Pulmonary artery endothelial cell (primary cell): ENCODE results near the gene CDC42. TPM values are rescaled to one million over a fixed set of nuclear protein-coding genes. Genes with fewer than 3 reads are reported as not detected.
A peak's percentile ranks its signal among the peaks of the same experiment; 100 is the strongest.

ENCODE experiments used
- DNase-seq: peaks from one replicate; pipeline ENCODE4 v3.0.0-alpha.2; 2011; ENCODE audit warnings: low read depth, low spot score
- total RNA-seq: library from RNA; depleted of rRNA; stranded (reverse); fragments of >200 nt; gene quantifications from 2 replicates; pipeline ENCODE4 v1.2.3, GENCODE V29; 2014

Gene CDC42
- total RNA-seq, 1 donor from 2014 or later = 947 TPM

DNA sequence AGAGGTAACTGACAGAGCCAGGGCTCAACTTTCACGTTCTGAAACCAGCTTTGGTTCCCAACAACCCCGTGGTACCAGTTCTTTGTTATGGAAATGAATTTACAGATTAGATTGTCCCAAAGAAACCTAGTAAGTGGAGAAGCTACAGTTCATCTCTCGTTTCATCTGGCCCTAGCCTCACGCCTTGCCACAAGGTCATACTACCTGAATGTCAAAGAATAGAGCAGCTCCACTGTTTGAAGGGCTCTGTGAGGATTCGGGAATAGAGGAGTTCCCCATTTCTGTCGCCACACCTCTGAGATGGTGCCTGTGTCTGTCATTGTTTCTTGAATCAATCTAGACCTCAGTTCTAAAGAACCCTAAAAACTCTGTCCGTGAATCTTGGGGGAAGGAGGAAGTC lies 15.0 kb upstream of the CDC42 start:
- DNase-seq = no peak

DNA sequence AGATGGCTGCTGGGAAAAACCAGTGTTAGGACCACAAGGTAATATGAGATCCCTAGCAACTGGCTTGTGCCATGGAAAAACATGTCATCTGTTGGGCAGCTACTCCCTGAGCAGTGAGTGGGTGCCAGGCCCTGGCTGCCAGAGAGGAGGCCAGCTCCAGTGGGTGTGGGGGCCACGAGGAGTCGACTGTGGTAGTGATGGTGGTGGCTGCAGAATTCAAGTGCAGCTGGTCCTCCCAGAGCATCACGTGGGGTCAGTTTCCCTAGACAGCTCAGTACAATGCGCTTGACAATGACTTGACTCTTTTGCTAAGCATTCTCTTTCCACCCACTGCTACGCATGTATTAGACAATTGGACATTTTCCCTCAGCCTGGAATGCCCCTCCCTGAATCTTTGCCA lies 14.5 kb upstream of the CDC42 start:
- DNase-seq = no peak

GRCh38 chr1:22039594-22040285 lies 12.8 kb upstream of the CDC42 start:
- no peak for DNase-seq

GRCh38 chr1:22040286-22040623 lies 12.3 kb upstream of the CDC42 start:
- DNase-seq = no peak

DNA sequence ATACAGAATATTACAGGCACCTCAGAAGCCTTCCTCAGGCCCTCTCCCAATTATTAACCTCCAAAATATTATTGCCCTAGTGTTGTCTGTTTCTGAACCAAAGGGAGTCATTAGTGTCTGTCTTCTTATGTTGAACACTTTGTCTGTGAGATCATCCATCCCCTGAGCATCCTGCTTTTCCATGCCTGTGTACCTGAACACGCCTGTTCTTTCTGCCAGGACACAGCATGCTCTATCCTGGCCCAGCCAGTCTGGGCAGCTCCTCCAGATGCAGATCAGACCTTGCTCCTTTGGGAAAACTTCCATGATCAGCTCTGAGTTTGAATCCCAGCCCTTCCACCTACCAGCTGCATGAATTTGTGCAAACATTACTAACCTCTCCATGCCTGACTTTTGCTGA lies 11.0 kb upstream of the CDC42 start:
- DNase-seq = no peak

DNA sequence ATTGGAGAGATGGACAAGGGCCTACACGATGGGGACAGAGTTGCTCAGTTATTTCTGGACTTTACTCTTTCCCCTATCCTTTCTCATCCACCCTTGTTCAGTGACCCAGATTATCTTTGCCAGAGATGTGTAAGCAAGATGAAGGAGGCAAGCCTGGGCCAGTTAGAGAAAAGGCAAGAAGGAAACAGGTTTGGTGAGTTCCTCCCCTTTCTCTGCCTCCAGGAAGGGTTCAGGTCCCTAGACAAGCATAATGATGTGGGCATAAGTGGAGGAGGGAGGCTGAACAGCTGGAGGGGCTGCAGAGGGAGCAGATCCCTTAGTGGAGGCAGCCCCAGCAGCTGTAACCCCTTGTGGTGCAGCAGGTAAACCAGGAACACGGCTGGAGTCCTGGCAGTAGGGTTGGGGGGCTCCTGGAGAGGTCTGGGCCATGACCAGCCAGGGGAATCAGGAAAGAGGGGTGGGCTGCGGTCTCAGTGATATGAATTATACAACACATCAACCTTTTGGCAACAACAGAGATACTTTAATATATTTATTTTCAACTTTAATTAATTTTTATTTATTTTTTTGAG lies 9.2 kb upstream of the CDC42 start:
- no peak for DNase-seq

DNA sequence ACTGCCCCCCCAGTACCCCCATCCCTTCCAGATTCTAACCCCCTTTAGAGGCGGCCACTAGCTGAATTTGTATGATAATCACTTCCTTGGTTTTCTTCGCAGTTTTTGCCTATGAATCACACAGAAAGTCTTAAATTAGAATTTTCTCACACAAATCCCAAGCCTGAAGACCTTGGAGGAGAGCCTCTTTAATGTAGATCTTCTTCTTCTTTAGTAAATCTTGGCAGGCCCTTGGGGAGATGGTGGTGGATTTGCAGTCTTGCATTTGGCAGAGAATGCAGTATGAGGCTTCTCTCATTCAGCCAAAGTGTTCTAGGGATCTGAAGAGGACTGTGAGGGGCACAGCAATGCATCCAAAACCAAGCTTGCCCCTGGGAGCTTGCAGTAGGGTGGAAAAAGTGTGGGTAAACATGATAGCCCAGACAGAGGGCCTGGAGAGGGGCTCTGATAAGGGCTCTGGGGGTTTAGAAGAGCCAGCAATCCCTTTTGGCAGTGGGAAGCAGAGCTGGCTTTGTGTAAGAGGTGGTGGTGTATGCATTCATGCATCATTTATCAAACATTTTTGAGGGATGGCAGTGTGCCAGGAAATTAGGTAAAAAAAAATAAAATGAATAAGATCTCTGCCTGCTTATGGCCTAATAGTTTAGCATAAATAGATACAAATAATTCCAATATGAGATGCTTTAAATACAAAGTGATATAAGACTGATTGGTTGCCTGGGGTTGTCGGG lies 7.7 kb upstream of the CDC42 start:
- DNase-seq = no peak

GRCh38 chr1:22045604-22046228 lies 6.8 kb upstream of the CDC42 start:
- DNase-seq = no peak

DNA sequence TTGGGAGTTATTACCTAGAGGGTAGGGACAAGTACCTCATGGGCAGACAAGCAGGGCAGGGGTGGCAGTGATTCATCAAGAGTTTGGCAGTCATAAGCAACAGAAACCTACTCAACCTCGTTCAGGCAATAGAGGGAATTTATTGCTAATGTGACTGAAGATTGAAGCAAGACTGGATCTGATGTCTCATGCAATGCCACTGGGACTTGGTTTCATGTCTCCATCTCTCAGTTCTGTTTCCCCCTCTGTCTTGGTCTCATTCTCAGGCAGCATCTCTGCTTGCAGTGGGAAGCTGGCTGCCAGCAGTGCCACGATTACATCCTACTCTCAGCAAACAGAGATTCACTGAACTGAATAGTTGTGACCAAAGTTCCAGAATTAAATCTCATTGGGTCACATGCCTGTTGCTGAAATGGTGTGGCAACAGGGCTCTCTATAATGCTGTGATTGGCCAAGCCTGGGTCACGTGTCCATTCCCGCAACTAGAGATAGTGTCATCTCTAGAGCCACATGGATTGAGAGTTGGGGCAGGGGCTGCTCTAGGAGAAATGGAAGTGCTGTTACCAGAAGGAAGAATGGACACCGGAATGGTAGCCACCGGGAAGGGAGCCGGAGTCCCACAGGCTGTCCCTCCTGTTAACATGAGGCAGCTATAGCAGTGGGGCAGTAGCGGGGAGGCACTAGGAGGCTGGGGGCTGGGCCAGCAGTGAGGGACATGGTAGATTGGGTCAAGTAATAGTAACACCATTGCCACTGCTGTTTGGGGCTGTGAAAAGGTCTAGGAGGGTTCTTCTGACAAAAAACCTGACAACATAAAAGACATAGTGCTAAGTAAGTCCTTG lies 3.9 kb upstream of the CDC42 start:
- no peak for DNase-seq

DNA sequence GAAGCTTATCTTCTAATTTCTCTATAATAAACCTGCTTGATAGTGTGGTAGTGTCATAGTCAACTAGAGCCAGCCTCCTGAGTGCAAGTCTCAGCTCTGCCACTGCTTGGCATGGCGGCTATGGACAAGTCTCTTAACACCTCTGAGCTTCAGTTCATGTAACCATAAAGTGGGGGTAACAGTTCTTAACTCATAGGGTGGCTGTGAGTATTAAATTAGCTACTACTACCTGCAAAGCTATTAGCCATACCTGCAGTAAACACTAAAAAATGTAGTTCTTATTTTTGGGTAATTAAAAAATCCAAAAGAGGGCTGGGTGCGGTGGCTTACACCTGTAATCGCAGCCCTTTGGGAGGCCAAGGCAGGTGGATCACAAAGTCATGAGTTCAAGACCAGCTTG lies 2.2 kb upstream of the CDC42 start:
- no peak for DNase-seq

DNA sequence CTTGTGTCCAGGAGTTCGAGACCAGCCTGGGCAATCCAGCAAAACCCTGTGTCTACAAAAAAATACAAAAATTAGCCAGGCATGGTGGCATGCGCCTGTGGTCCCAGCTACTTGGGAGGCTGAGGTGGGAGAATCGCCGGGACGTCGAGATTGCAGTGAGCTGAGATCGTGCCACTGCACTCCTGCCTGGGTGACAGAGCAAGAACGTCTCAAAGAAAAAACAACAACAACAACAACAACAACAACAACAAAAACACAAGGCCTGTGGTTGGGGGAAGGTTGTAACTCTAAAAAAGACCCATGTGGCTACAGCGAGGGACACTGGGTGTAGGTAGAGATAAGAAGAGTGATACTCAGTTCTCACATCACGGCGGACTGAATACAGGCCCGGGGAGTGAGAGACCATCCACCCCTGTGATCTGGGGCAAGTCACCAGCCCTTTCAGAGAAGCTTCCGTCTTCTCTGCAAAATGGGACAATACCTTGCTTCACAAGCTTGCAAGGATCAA lies 848 bp upstream of the CDC42 start:
- no peak for DNase-seq

DNA sequence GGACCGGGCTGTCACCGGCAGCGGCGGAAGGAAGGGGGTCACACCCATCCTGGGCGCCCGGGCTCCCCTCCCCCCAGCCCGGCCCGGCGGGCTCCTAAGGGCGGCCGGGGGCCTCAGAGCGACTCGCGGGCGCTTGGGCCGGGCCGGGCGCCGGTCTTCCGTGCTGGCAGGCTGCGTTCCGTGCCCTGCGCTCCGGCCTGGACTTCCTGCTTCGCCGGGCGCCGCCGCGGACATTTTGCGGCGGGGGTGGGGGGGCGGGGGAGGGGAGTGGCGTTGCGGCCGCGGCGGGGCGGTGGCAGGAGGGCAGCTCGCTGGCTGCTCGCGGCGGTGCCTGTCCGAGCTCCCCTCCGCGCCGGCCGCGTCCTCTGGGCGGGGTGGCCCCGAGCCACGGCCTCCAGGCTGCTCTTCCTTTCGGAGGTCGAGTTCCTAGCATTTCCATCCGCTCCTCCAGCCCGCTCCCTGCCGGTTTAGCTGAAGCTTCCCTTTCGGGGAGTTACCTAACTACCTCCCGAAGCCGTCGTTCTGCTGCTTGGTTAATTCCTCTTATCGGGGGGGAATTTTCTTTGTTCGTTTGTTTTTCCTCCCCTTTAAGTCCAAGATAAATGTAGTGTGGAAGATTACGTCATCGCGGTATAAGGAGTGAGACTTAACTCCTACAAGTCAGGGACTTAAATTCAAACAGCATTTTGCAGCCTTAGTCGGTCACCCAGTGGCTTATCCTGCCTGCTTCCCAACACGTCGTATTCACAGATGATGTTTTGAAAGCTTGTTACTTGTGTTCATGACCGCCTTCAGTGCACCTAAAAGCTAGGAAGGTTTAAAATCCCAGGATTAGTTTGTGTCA lies 730 bp downstream of the CDC42 start:
- DNase-seq = peak; percentile 48

GRCh38 chr1:22053861-22054770 lies 1.6 kb downstream of the CDC42 start:
- DNase-seq = no peak

GRCh38 chr1:22055463-22055862 lies 3.0 kb downstream of the CDC42 start:
- no peak for DNase-seq

GRCh38 chr1:22056043-22056442 lies 3.5 kb downstream of the CDC42 start:
- DNase-seq = no peak

GRCh38 chr1:22056936-22057335 lies 4.4 kb downstream of the CDC42 start:
- DNase-seq = no peak

DNA sequence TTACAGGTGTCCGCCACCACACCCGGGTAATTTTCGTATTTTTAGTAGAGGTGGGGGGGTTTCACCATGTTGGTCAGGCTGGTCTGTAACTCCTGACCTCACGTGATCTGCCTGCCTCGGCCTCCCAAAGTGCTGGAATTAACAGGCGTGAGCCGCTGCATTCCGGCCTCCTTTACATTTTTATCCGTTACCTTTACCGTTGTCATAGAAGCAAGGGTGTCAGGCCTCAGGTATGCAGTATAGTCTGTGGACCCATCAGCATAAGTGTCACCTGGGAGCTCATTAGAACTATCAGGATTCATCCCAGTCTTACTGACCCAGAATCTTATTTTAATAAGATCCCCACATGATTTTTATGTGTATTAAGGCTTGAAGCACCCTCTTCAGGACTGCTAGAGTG lies 5.4 kb downstream of the CDC42 start:
- DNase-seq = no peak

- no peak for DNase-seq
Measured at GRCh38 chr1:22064751-22065402, 12.4 kb downstream of the CDC42 start.

- no peak for DNase-seq
Measured at GRCh38 chr1:22071511-22071910, 19.0 kb downstream of the CDC42 start.
